GM12878 (cell line): ENCODE data around the gene HAUS7. TPM values are rescaled to one million over a fixed set of nuclear protein-coding genes. Genes with fewer than 3 reads are reported as not detected.

Experiments
- ATAC-seq: fragments of 200-7000 bp; cut with Tn5 transposase; 3 replicates; pipeline ENCODE4 v1.9.1; 2020; ENCODE audit warnings: mild to moderate bottlenecking, moderate library complexity
- BruUV-seq: library from RNA; stranded (reverse); fragments of 400-500 nt; replicated peaks from 2 replicates; lab custom pipeline; 2021; lab: Mats Ljungman, UMichigan
- CTCF ChIA-PET: fragments of 300-600 bp; sonication (Branson Sonifier 250); formaldehyde crosslinking; extraction: SDS; loops from one replicate; lab custom pipeline; 2021; ENCODE audit warnings: inconsistent platforms; lab: Yijun Ruan, JAX
- POLR2A ChIA-PET: fragments of 350-600 bp; formaldehyde crosslinking; extraction: SDS; loops from one replicate; lab custom pipeline; 2021; ENCODE audit warnings: inconsistent platforms; lab: Charles Lee
- RAD21 ChIA-PET: fragments of 300-600 bp; sonication (Branson Sonifier 250); formaldehyde crosslinking; loops from one replicate; lab custom pipeline; 2023; ENCODE audit warnings: antibody characterized with exemption; ENCODE audit not compliant: unreplicated experiment; lab: Charles Lee
- SMC1A ChIA-PET: fragments of 300-600 bp; sonication (Branson Sonifier 250); formaldehyde crosslinking; loops from one replicate; lab custom pipeline; 2023; ENCODE audit not compliant: unreplicated experiment, uncharacterized antibody; lab: Charles Lee
- DNase-seq: peaks from one replicate; pipeline ENCODE4 v3.0.0-alpha.2; 2011; ENCODE audit warnings: low read depth, low spot score
- FAIRE-seq: peaks from 3 replicates; lab custom pipeline; 2011; peaks lifted over from hg19 to GRCh38; lab: Jason Lieb, UNC
- H2AFZ ChIP-seq: 2 replicates; pipeline ENCODE4 v1.6.0; 2011; ENCODE audit warnings: low read depth, low read length, control low read depth; ENCODE audit not compliant: control insufficient read depth
- H3K27ac ChIP-seq: 2 replicates; pipeline ENCODE4 v1.5.1; 2011; ENCODE audit warnings: control low read depth; ENCODE audit not compliant: control insufficient read depth, insufficient read depth
- H3K27me3 ChIP-seq, 2 experiments: replicated peaks in 1 of 2; 2 replicates each; pipeline versions ENCODE4 v1.6.0 to v1.6.1; 2011; ENCODE audit warnings: low read length in 1 of 2; ENCODE audit not compliant: control insufficient read depth in 2 of 2, insufficient read depth in 2 of 2
- H3K36me3 ChIP-seq, 2 experiments: 2 replicates each; pipeline ENCODE4 v1.5.1; 2011; ENCODE audit warnings: low read length in 1 of 2; ENCODE audit not compliant: control insufficient read depth in 2 of 2, insufficient read depth in 2 of 2
- H3K4me1 ChIP-seq: 2 replicates; pipeline ENCODE4 v1.6.1; 2011; ENCODE audit warnings: mild to moderate bottlenecking, low read length, moderate library complexity, mixed read lengths; ENCODE audit not compliant: control insufficient read depth, insufficient read depth
- H3K4me2 ChIP-seq: 2 replicates; pipeline ENCODE4 v1.6.0; 2011; ENCODE audit warnings: control low read depth; ENCODE audit not compliant: control insufficient read depth, insufficient read depth
- H3K4me3 ChIP-seq: fragments of 200-600 bp; sonication (generic); 2 replicates; pipeline ENCODE4 v1.5.1; 2016
- H3K79me2 ChIP-seq: 2 replicates; pipeline ENCODE4 v1.6.0; 2011; ENCODE audit warnings: low read length; ENCODE audit not compliant: control insufficient read depth, insufficient read depth
- H3K9ac ChIP-seq: 2 replicates; pipeline ENCODE4 v1.8.0; 2011; ENCODE audit warnings: low read length, control low read depth, mixed read lengths; ENCODE audit not compliant: control insufficient read depth, insufficient read depth
- H3K9me3 ChIP-seq: replicated peaks from 3 replicates; pipeline ENCODE4 v1.5.1; 2011; ENCODE audit warnings: mild to moderate bottlenecking, low read length; ENCODE audit not compliant: control insufficient read depth, insufficient read depth
- H4K20me1 ChIP-seq: 2 replicates; pipeline ENCODE4 v1.6.0; 2011; ENCODE audit not compliant: control insufficient read depth, insufficient read depth
- CHD2 ChIP-seq: IDR thresholded peaks from 2 replicates; pipeline ENCODE4 v1.6.1; 2011; ENCODE audit warnings: low read depth, low read length, improper control_type of control experiment, borderline replicate concordance
- CREB1 ChIP-seq: IDR thresholded peaks from 2 replicates; pipeline ENCODE4 v1.6.1; 2012; ENCODE audit warnings: low read depth, mild to moderate bottlenecking, inconsistent platforms
- EGR1 ChIP-seq, 2 experiments: IDR thresholded peaks; 1 replicate in 1 of 2; 2 replicates in 1 of 2; pipeline ENCODE4 v1.6.1; 2011 to 2012; ENCODE audit warnings: low read depth in 2 of 2, low read length in 2 of 2, borderline replicate concordance in 1 of 2, mild to moderate bottlenecking in 1 of 2, moderate library complexity in 1 of 2
- ESRRA ChIP-seq: IDR thresholded peaks from 2 replicates; pipeline ENCODE4 v1.6.1; 2012; ENCODE audit warnings: mild to moderate bottlenecking, low read length, improper control_type of control experiment
- GATAD2B ChIP-seq: fragments of 450-650 bp; conservative IDR thresholded peaks from 2 replicates; pipeline ENCODE4 v1.6.1; 2017; ENCODE audit warnings: low read depth, mild to moderate bottlenecking, moderate library complexity
- MEF2A ChIP-seq: IDR thresholded peaks from 2 replicates; pipeline ENCODE4 v1.6.1; 2011; ENCODE audit warnings: low read depth, mild to moderate bottlenecking, low read length, moderate library complexity; ENCODE audit not compliant: insufficient read depth
- MXI1 ChIP-seq: fragments of 150-350 bp; IDR thresholded peaks from 2 replicates; pipeline ENCODE4 v1.6.1; 2011; ENCODE audit warnings: low read depth, mild to moderate bottlenecking, inconsistent platforms, low read length, improper control_type of control experiment
- SIX5 ChIP-seq: IDR thresholded peaks from 2 replicates; pipeline ENCODE4 v1.6.1; 2011; ENCODE audit warnings: mild to moderate bottlenecking, low read depth, low read length, moderate library complexity; ENCODE audit not compliant: severe bottlenecking
- SMAD5 ChIP-seq: IDR thresholded peaks from 2 replicates; pipeline ENCODE4 v1.6.1; 2016; ENCODE audit warnings: antibody characterized with exemption, low read depth
- SMARCA5 ChIP-seq: fragments of 450-650 bp; IDR thresholded peaks from 2 replicates; pipeline ENCODE4 v1.6.1; 2017; ENCODE audit warnings: mild to moderate bottlenecking
- TCF7 ChIP-seq: IDR thresholded peaks from 2 replicates; pipeline ENCODE4 v1.6.1; 2014; ENCODE audit warnings: antibody characterized with exemption, borderline replicate concordance
- YY1 ChIP-seq: IDR thresholded peaks from 2 replicates; pipeline ENCODE4 v1.6.1; 2011; ENCODE audit warnings: low read depth, mild to moderate bottlenecking, low read length
- ZNF274 ChIP-seq: IDR thresholded peaks from one replicate; pipeline ENCODE4 v1.8.0; 2011; ENCODE audit not compliant: insufficient read length, insufficient read depth
- WGBS: methylation state at CpG from one replicate; pipeline ENCODE4 v1.1.6; 2016; ENCODE audit warnings: low lambda C conversion rate; ENCODE audit not compliant: insufficient replicate concordance, insufficient coverage; ENCODE audit errors: missing lambda C conversion rate; 5-methylcytosine and 5-hydroxymethylcytosine counted together
- in situ Hi-C: fragments of 300-500 bp; cut with MboI; formaldehyde crosslinking; loops from 9 replicates; pipeline ENCODE4 v1.14.3; 2018; ENCODE audit warnings: mixed read lengths
- intact Hi-C: fragments of 100-400 bp; cut with micrococcal nuclease; formaldehyde crosslinking; loops from one replicate; pipeline ENCODE4 v1.14.2; 2022; ENCODE audit not compliant: unreplicated experiment
- polyA plus RNA-seq, 11 experiments: library from polyadenylated mRNA; depleted of rRNA in 4 of 11; unstranded in 6 of 11; stranded (reverse) in 5 of 11; fragments of >200 nt; fragmentation: Nextera tagmentation in 4 of 11; fragmentation: Illumina TruSeq in 1 of 11; extraction: Ambion mirVana in 4 of 11; extraction: Trizol in 1 of 11; gene quantifications; 1 replicate in 1 of 11; 2 replicates in 10 of 11; pipeline versions ENCODE4 v1.2.1 to v1.2.3, GENCODE V29; 2011 to 2016; ENCODE audit warnings: inconsistent platforms in 2 of 11, missing spikeins in 2 of 11, low read depth in 1 of 11
- total RNA-seq, 4 experiments: library from RNA; depleted of rRNA in 3 of 4; stranded (reverse); fragments of >200 nt in 3 of 4; fragmentation: Illumina TruSeq in 1 of 4; extraction: Trizol in 1 of 4; gene quantifications; 2 replicates each; pipeline versions ENCODE4 v1.2.1 to v1.2.3, GENCODE V29; 2013 to 2021
- TF ChIP-seq, protein P1 (sequence below): fragments of 450-650 bp; IDR thresholded peaks from 2 replicates; pipeline ENCODE4 v1.6.1; 2017; ENCODE audit warnings: mild to moderate bottlenecking, low read depth, inconsistent platforms; ENCODE audit not compliant: poor library complexity, severe bottlenecking
- TF ChIP-seq, protein P2 (sequence below): IDR thresholded peaks from 2 replicates; pipeline ENCODE4 v1.6.1; 2011; ENCODE audit warnings: borderline replicate concordance, low read depth, mild to moderate bottlenecking, moderate library complexity, mixed read lengths, low read length; ENCODE audit not compliant: insufficient read depth; ENCODE audit errors: extremely low read length
- TF ChIP-seq, protein P3 (sequence below): fragments of 450-650 bp; IDR thresholded peaks from 2 replicates; pipeline ENCODE4 v1.6.1; 2017; ENCODE audit warnings: low read depth, mild to moderate bottlenecking, moderate library complexity
- TF ChIP-seq, protein P4 (sequence below): fragments of 450-650 bp; formaldehyde crosslinking; IDR thresholded peaks from 2 replicates; pipeline ENCODE4 v1.4.0; 2022; ENCODE audit warnings: mild to moderate bottlenecking, moderate library complexity

Gene HAUS7
- total and polyA plus RNA-seq, 10 of the 15 experiments (the other 5 are each of a cell fraction or from before 2014, with no cell fraction given), result 6.7 to 63.3 (median 24.1) TPM

DNA sequence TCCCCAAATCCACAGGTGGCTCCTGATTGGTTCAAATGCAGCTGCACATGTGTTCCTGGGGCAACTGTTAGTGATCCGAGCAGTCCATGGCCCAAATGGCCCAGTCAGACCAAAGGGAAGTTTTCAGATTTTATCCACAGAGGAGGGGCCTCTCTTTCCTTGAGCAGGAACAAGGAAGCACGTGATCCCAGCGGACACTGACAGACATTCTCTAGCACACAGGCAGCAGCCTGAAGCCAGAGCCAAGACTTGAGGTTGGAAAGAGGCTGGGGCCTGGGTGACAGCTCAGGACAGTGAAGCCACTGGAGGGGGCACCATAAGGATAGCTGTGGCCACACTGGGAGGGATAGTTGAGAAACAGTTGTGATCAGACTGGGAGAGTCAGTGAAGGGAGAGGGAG lies 62.6 kb downstream of the HAUS7 start (continued):
- TF ChIP-seq, protein P1, sequence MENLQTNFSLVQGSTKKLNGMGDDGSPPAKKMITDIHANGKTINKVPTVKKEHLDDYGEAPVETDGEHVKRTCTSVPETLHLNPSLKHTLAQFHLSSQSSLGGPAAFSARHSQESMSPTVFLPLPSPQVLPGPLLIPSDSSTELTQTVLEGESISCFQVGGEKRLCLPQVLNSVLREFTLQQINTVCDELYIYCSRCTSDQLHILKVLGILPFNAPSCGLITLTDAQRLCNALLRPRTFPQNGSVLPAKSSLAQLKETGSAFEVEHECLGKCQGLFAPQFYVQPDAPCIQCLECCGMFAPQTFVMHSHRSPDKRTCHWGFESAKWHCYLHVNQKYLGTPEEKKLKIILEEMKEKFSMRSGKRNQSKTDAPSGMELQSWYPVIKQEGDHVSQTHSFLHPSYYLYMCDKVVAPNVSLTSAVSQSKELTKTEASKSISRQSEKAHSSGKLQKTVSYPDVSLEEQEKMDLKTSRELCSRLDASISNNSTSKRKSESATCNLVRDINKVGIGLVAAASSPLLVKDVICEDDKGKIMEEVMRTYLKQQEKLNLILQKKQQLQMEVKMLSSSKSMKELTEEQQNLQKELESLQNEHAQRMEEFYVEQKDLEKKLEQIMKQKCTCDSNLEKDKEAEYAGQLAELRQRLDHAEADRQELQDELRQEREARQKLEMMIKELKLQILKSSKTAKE, result no peak
- TF ChIP-seq EGR1 (IDR thresholded peaks at IDR 0.05; ENCODE audit: borderline replicate concordance in 1 of 2, low read depth in 2 of 2, low read length in 2 of 2) (no peak), CHD2 (no peak), SMARCA5 (no peak), ESRRA (no peak), SIX5 (no peak), ZNF274 (no peak)
- TF ChIP-seq, all 136 proteins: peak for 0

DNA sequence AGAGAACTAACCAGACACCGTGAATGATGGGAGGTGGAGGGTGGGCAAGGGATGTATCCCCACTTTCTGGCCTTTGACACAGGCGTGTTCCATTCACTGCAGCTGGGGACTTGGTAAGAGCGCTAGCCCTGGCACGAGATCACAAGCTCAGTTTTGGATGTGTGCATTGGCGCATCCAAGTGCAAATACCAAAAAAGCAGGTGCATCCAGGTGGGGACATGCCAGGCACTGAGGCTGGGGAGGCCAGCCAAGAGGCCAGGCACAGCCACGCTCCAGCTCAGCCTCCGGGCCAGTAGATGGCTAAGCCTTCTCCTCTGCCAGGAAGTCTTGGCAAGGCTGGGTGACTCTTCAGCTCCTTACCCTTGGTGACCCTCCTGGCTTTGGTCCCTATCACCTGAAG lies 63.5 kb downstream of the HAUS7 start:
- ChIA-PET SMC1A (no interaction called here), POLR2A (no interaction called here), RAD21 (no interaction called here), CTCF (no interaction called here)
- FAIRE-seq (no peak), DNase-seq (no peak), ATAC-seq (no peak)
- in situ Hi-C loops, result no loop called here
- Histone ChIP-seq H3K36me3 (no peaks in the 10 kb centered on the region), H3K79me2 (no peaks in the 10 kb centered on the region), H4K20me1 (no peaks in the 10 kb centered on the region), H3K4me3 (no peak overlapping the region), H3K4me2 (no peak overlapping the region), H3K4me1 (no peaks in the 10 kb centered on the region), H3K9me3 (no peaks in the 10 kb centered on the region; the same call in 2 of the 3 replicates), H3K9ac (no peak overlapping the region), H3K27me3 (no peaks in the 10 kb centered on the region), H3K27ac (no peak overlapping the region), H2AFZ (no peak overlapping the region)
- 52% methylated on average over 7 of the region's 7 CpGs for WGBS
- intact Hi-C loops, result no loop called here
- no TSS peak for BruUV-seq
- TF ChIP-seq SMAD5 (no peak), YY1 (no peak), GATAD2B (no peak), CREB1 (no peak), MXI1 (no peak), MEF2A (no peak), TCF7 (no peak)
- TF ChIP-seq, protein P2, sequence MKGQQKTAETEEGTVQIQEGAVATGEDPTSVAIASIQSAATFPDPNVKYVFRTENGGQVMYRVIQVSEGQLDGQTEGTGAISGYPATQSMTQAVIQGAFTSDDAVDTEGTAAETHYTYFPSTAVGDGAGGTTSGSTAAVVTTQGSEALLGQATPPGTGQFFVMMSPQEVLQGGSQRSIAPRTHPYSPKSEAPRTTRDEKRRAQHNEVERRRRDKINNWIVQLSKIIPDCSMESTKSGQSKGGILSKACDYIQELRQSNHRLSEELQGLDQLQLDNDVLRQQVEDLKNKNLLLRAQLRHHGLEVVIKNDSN, result no peak
- TF ChIP-seq, protein P3, sequence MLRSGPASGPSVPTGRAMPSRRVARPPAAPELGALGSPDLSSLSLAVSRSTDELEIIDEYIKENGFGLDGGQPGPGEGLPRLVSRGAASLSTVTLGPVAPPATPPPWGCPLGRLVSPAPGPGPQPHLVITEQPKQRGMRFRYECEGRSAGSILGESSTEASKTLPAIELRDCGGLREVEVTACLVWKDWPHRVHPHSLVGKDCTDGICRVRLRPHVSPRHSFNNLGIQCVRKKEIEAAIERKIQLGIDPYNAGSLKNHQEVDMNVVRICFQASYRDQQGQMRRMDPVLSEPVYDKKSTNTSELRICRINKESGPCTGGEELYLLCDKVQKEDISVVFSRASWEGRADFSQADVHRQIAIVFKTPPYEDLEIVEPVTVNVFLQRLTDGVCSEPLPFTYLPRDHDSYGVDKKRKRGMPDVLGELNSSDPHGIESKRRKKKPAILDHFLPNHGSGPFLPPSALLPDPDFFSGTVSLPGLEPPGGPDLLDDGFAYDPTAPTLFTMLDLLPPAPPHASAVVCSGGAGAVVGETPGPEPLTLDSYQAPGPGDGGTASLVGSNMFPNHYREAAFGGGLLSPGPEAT, result no peak
- TF ChIP-seq, protein P4, sequence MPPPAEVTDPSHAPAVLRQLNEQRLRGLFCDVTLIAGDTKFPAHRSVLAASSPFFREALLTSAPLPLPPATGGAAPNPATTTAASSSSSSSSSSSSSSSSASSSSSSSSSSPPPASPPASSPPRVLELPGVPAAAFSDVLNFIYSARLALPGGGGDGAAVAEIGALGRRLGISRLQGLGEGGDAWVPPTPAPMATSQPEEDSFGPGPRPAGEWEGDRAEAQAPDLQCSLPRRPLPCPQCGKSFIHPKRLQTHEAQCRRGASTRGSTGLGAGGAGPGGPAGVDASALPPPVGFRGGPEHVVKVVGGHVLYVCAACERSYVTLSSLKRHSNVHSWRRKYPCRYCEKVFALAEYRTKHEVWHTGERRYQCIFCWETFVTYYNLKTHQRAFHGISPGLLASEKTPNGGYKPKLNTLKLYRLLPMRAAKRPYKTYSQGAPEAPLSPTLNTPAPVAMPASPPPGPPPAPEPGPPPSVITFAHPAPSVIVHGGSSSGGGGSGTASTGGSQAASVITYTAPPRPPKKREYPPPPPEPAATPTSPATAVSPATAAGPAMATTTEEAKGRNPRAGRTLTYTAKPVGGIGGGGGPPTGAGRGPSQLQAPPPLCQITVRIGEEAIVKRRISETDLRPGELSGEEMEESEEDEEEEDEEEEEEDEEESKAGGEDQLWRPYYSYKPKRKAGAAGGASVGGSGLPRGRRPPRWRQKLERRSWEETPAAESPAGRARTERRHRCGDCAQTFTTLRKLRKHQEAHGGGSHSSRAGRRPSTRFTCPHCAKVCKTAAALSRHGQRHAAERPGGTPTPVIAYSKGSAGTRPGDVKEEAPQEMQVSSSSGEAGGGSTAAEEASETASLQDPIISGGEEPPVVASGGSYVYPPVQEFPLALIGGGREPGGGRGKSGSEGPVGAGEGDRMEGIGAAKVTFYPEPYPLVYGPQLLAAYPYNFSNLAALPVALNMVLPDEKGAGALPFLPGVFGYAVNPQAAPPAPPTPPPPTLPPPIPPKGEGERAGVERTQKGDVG (CRISPR knock-in tag), result no peak
